Hematopoietic multipotent progenitor cell treated with erythropoietin and hydrocortisone succinate and interleukin-3 and kit ligand, for 17 days (in vitro differentiated cells): ENCODE measurements around the gene FHOD3.
"Not testable (repeated sequence)": the region's sequence is repeated elsewhere in the genome, so short reads cannot be mapped to it uniquely, and the experiment has no call there.

Experiments
- DNase-seq: peaks from one replicate; pipeline ENCODE4 v3.0.0-alpha.2; 2015; ENCODE audit warnings: low spot score

Gene FHOD3

GRCh38 chr18:36757081-36757480, 459.6 kb downstream of the FHOD3 start:
- DNase-seq: peak; percentile 61

GRCh38 chr18:36757991-36758390, 460.5 kb downstream of the FHOD3 start:
- DNase-seq: no peak

- DNase-seq: no peak
These were observed 461.1 kb downstream of the FHOD3 start for GRCh38 chr18:36758623-36759022.

GRCh38 chr18:36759167-36759776, 461.8 kb downstream of the FHOD3 start:
- DNase-seq: no peak

- DNase-seq: no peak
These were observed 463.1 kb downstream of the FHOD3 start for GRCh38 chr18:36760598-36760997.

- no peak for DNase-seq
These were observed 463.7 kb downstream of the FHOD3 start for GRCh38 chr18:36761186-36761698.

- no peak for DNase-seq
These were observed 464.6 kb downstream of the FHOD3 start for GRCh38 chr18:36762074-36762473.

GRCh38 chr18:36762965-36763364, 465.5 kb downstream of the FHOD3 start:
- DNase-seq: not testable (repeated sequence)

- no peak for DNase-seq
These were observed 469.3 kb downstream of the FHOD3 start for GRCh38 chr18:36766836-36767235.

GRCh38 chr18:36769172-36769571, 471.7 kb downstream of the FHOD3 start:
- DNase-seq: no peak

GRCh38 chr18:36769611-36770314, 472.2 kb downstream of the FHOD3 start:
- peak; percentile 48 for DNase-seq

- DNase-seq: no peak
These were observed 472.9 kb downstream of the FHOD3 start for GRCh38 chr18:36770315-36770946.

GRCh38 chr18:36771245-36771644, 473.7 kb downstream of the FHOD3 start:
- DNase-seq: no peak

GRCh38 chr18:36772241-36772723, 474.8 kb downstream of the FHOD3 start:
- no peak for DNase-seq

GRCh38 chr18:36775396-36775795, 477.9 kb downstream of the FHOD3 start:
- DNase-seq: no peak

GRCh38 chr18:36776650-36777049, 479.1 kb downstream of the FHOD3 start:
- DNase-seq: no peak

- DNase-seq: no peak
These were observed 480.1 kb downstream of the FHOD3 start for GRCh38 chr18:36777566-36777965.

GRCh38 chr18:36780748-36781147, 483.2 kb downstream of the FHOD3 start:
- no peak for DNase-seq

- no peak for DNase-seq
These were observed 485.2 kb downstream of the FHOD3 start for GRCh38 chr18:36782710-36783109.

- DNase-seq: no peak
These were observed 486.3 kb downstream of the FHOD3 start for GRCh38 chr18:36783792-36784191.

GRCh38 chr18:36786686-36787085, 489.2 kb downstream of the FHOD3 start:
- DNase-seq: no peak

- no peak for DNase-seq
These were observed 495.2 kb downstream of the FHOD3 start for GRCh38 chr18:36792634-36793283.
